Measurements from ENCODE around the gene VPS54.
"Not testable (repeated sequence)": the region's sequence is repeated elsewhere in the genome, so short reads cannot be mapped to it uniquely, and the experiment has no call there.

VPS54 gene

GRCh38 chr2:63991173-63991999 is 27.8 kb downstream of the VPS54 start:
- not testable (repeated sequence) for DNase-seq

GRCh38 chr2:63990072-63990471 is 29.2 kb downstream of the VPS54 start:
- DNase-seq: no peak

- not testable (repeated sequence) for DNase-seq
Measured at GRCh38 chr2:63988842-63989436, 30.3 kb downstream of the VPS54 start.

GRCh38 chr2:63984606-63985359 is 34.4 kb downstream of the VPS54 start:
- no peak for DNase-seq

DNA sequence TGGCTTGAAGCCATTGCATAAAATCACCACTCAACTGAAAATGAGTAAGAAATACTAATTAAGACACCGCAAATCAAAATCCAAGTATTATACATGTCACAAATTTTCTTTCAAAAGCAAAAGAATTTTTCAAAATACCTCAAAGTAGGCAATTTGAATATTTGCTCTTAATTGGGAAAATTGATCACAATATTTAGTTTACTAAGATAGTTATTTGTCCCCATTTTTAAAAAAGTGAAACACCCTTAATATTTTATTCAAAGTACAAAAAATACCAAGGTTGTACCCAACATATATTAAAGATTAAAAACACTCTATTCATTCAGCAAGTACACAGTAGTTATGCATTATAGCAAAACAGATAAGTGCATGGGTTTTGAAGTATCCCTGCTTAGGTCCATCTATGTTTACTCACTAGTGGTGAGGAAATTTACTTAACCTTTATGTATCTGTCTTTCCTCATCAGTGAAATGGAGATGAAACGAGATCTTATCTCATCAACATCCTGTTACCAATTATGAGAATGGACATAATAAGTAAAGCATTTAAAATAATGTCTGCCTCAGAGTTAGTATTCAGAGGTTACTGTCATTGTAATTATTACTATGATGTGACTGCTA is 35.1 kb downstream of the VPS54 start:
- DNase-seq: no peak

- DNase-seq: no peak
Measured at GRCh38 chr2:63982335-63982734, 36.9 kb downstream of the VPS54 start.

GRCh38 chr2:63981702-63982103 is 37.5 kb downstream of the VPS54 start:
- DNase-seq: no peak

DNA sequence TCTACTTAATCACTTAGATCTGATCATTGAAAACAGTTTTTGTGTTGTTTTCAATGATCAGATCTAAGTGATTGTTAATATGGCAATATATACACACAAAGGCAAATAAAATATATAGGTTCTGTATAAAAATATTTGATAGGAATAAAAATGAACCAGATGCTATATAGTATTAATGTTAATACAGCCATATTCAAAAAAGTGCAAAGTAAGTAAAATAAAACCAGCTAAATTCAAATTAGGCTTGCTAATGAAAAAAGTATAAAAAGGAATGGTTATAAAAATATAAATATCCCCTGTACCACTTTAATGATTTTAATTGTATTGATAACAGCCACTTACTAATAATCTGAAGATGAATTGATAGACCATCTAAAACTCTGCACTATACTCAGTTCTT is 38.4 kb downstream of the VPS54 start:
- DNase-seq: no peak

DNA sequence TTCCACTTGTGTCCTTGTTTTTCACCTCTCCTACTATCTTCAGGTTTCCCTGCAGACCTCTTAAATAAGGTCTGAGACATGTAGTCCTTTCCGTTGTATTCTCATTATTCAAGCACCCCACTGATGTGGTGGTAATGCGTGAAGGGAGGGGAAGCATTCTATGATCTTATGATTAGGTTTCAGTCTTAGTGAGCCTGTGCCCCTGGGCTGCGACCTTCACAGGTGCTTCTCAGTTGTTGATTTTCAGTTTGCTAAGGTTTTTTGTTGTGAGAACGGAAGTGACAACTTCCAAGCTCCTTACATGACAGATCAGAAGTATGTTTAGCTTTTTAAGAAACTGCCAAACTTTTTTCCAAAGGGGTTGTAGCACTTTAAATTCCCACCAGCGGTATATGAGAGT is 41.3 kb downstream of the VPS54 start:
- DNase-seq: no peak

DNA sequence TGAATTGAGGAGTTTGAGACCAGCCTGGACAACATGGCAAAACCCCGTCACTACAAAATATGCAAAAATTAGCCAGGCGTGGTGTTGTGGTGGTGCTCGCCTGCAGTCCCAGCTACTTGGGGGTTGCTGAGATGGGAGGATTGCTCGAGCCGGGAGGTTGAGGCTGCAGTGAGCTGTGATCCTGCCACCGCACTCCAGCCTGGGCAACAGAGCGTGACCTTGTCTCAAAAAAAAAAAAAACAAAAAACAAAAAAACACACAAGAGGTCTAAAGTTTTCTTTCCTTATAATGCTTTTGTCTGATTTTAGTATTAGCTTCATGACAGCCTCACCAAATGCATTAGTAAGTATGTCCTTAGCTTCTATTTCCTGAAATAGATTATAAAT is 43.1 kb downstream of the VPS54 start:
- no peak for DNase-seq

- no peak for DNase-seq
Measured at GRCh38 chr2:63975437-63976124, 43.6 kb downstream of the VPS54 start.

DNA sequence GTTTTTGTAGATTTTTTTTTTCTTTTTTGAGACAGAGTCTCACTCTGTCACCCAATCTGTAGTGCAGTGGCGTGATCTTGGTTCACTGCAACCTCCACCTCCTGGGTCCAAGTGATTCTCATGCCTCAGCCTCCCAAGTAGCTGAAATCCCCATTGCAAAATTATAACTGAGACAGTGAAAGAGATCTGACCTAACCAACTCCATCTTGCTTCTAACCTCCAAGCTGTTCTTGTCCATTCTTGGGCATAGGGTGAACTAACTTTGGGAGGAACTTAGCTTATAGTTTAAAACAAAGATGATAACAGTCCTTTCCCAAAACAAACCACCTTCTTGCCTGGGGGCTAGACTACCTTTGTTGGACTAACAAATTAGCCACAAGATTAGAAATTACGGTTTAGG is 44.2 kb downstream of the VPS54 start:
- DNase-seq: not testable (repeated sequence)

- DNase-seq: no peak
Measured at GRCh38 chr2:63962186-63962585, 57.0 kb downstream of the VPS54 start.

DNA sequence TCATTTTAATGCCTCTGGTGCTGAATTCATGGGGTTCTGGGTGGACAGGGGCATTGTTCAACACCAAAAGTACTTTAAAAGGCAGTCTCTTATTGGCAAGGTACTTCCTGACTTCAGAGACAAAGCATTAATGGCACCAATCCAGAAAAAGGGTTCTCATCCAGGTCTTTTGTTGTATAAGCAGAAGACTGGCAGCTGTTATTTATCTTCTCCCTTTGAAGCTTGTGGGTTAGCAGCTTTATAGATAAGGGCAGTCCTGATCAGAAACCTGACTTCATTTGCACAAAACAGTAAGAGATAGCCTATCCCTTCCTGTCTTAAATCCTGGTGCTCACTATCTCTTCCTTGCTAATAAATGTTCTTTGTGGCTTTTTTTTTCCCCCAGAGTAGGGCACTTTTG is 68.8 kb downstream of the VPS54 start:
- no peak for DNase-seq

DNA sequence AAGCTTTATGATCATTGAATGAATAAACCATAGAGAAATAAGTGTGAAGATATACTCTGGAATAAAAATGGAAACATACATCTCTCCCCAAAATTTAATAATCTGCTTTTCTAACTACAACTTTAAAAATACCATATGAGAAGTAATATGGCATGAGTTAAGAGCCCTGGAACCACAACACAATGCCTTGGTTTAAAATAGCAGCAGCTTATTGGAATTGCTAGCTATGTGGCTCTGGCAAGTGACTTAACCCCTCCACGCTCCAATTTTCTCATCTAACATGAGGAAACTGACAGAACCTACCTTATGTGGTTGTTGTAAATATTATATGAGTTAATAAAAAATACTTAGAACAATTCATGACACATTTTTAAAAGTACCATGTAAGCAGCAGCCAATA is 76.4 kb downstream of the VPS54 start:
- DNase-seq: no peak

DNA sequence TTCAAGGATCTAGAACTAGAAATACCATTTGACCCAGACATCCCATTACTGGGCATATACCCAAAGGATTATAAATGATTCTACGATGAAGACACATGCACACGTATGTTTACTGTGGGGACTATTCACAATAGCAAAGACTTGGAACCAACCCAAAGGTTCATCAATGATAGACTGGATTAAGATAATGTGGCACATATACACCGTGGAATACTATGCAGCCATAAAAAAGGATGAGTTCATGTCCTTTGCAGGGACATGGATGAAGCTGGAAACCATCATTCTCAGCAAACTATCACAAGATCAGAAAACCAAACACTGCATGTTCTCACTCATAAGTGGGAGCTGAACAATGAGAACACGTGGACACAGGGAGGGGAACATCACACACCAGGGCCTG is 87.1 kb downstream of the VPS54 start:
- not testable (repeated sequence) for DNase-seq

GRCh38 chr2:63926815-63927214 is 92.4 kb downstream of the VPS54 start:
- DNase-seq: no peak

- no peak for DNase-seq
Measured at GRCh38 chr2:63914311-63914710, 104.9 kb downstream of the VPS54 start.

GRCh38 chr2:63903003-63903402 is 116.2 kb downstream of the VPS54 start:
- no peak for DNase-seq

DNA sequence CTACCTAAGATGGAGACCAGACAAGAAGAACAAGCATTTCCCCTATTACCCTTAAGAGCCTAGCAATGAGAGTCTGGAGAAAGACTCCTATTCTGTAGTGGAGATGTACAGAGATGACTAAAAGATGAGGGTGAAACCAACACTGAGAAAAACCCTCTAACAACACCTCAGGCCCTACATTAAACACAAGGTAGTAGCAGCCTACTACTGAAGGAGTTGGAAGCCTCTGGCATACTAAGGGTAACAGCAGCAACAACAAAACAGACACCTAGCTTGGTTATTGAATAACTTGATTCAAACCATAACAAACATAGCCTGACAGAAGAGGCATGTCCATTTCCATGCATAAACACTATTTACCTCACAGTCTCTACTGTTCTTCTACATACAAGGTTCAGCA is 117.1 kb downstream of the VPS54 start:
- DNase-seq: no peak

DNA sequence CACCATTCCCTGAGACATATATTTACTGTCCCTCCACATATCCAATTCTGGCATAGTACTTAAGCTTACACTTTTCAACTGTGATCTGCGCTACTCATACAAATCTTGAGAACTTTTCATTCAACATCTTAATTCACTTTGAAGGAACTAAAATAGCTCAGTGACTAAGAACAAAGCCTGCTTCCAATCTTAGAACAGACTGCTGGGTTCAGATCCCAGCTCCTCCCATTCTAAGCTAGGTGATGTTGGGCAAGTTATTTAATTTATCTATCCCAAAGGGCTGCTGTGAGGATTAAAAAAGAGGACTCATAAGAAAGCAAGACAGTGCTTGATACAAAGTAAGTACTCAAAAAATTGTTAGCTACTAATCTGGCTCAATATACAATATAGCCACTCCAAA is 119.6 kb downstream of the VPS54 start:
- no peak for DNase-seq

- peak; percentile 21 for DNase-seq
Measured at GRCh38 chr2:63898839-63899238, 120.4 kb downstream of the VPS54 start.

GRCh38 chr2:63894167-63894566 is 125.1 kb downstream of the VPS54 start:
- DNase-seq: no peak
